H9 (cell line): ENCODE measurements around the gene AGGF1. TPM values are rescaled to one million over a fixed set of nuclear protein-coding genes. Genes with fewer than 3 reads are reported as not detected.

ENCODE experiments used
- DNase-seq: peaks from one replicate; pipeline ENCODE4 v3.0.0-alpha.2; 2017
- H2AFZ ChIP-seq: one replicate; pipeline ENCODE4 v1.6.1; 2013; ENCODE audit warnings: mild to moderate bottlenecking, low read length, control low read depth, moderate library complexity
- H2AK5ac ChIP-seq: 2 replicates; pipeline ENCODE4 v1.6.1; 2013; ENCODE audit warnings: low read length, control low read depth, mixed read lengths; ENCODE audit not compliant: insufficient read length
- H2BK120ac ChIP-seq: one replicate; pipeline ENCODE4 v1.6.1; 2013; ENCODE audit warnings: low read depth, mild to moderate bottlenecking, low read length, control low read depth, inconsistent platforms; ENCODE audit not compliant: poor library complexity, severe bottlenecking
- H2BK12ac ChIP-seq: 2 replicates; pipeline ENCODE4 v1.6.1; 2013; ENCODE audit warnings: low read length, control low read depth, mixed read lengths, low read depth; ENCODE audit not compliant: insufficient read length
- H2BK15ac ChIP-seq: 2 replicates; pipeline ENCODE4 v1.6.1; 2013; ENCODE audit warnings: low read depth, low read length, control low read depth
- H2BK20ac ChIP-seq: one replicate; pipeline ENCODE4 v1.6.1; 2013; ENCODE audit warnings: low read depth, mild to moderate bottlenecking, low read length, control low read depth, inconsistent platforms; ENCODE audit not compliant: poor library complexity, severe bottlenecking
- H2BK5ac ChIP-seq: 2 replicates; pipeline ENCODE4 v1.6.1; 2013; ENCODE audit warnings: low read length, control low read depth, mixed read lengths; ENCODE audit not compliant: insufficient read length
- H3K14ac ChIP-seq: 2 replicates; pipeline ENCODE4 v1.6.1; 2013; ENCODE audit warnings: low read length, control low read depth; ENCODE audit not compliant: insufficient read depth
- H3K18ac ChIP-seq: 2 replicates; pipeline ENCODE4 v1.6.1; 2013; ENCODE audit warnings: low read depth, mild to moderate bottlenecking, mixed read lengths, low read length, control low read depth; ENCODE audit not compliant: insufficient read length
- H3K23ac ChIP-seq: 2 replicates; pipeline ENCODE4 v1.6.1; 2013; ENCODE audit warnings: low read length, control low read depth, mixed read lengths, low read depth; ENCODE audit not compliant: insufficient read length
- H3K23me2 ChIP-seq: 2 replicates; pipeline ENCODE4 v1.6.1; 2013; ENCODE audit warnings: low read depth, mild to moderate bottlenecking, mixed read lengths, low read length, control low read depth; ENCODE audit not compliant: insufficient read length, poor library complexity, severe bottlenecking
- H3K27ac ChIP-seq: 2 replicates; pipeline ENCODE4 v1.5.1; 2013; ENCODE audit warnings: low read length, control low read depth, mixed read lengths, low read depth; ENCODE audit not compliant: insufficient read length
- H3K27me3 ChIP-seq: 2 replicates; pipeline ENCODE4 v1.6.1; 2013; ENCODE audit warnings: low read length, control low read depth, inconsistent platforms; ENCODE audit not compliant: insufficient read depth
- H3K4ac ChIP-seq: 2 replicates; pipeline ENCODE4 v1.6.1; 2013; ENCODE audit warnings: low read depth, mild to moderate bottlenecking, control low read depth, inconsistent platforms, low read length, moderate library complexity
- H3K4me1 ChIP-seq: 2 replicates; pipeline ENCODE4 v1.6.1; 2013; ENCODE audit warnings: low read length, control low read depth, inconsistent platforms; ENCODE audit not compliant: insufficient read depth
- H3K4me2 ChIP-seq: 2 replicates; pipeline ENCODE4 v1.6.1; 2013; ENCODE audit warnings: low read length, control low read depth, mixed read lengths; ENCODE audit not compliant: insufficient read length, insufficient read depth
- H3K56ac ChIP-seq: 2 replicates; pipeline ENCODE4 v1.6.1; 2013; ENCODE audit warnings: low read depth, mild to moderate bottlenecking, mixed read lengths, low read length, control low read depth; ENCODE audit not compliant: insufficient read length
- H3K79me1 ChIP-seq: 2 replicates; pipeline ENCODE4 v1.6.1; 2013; ENCODE audit warnings: low read depth, mild to moderate bottlenecking, moderate library complexity, low read length, control low read depth, inconsistent platforms; ENCODE audit not compliant: insufficient read depth, poor library complexity, severe bottlenecking
- H3K79me2 ChIP-seq: 2 replicates; pipeline ENCODE4 v1.6.1; 2013; ENCODE audit warnings: low read length, control low read depth, inconsistent platforms; ENCODE audit not compliant: insufficient read depth
- H3K9ac ChIP-seq: 2 replicates; pipeline ENCODE4 v1.6.1; 2013; ENCODE audit warnings: low read length, control low read depth, mixed read lengths; ENCODE audit not compliant: insufficient read length; ENCODE audit errors: extremely low read depth
- H3K9me3 ChIP-seq: one replicate; pipeline ENCODE4 v1.6.1; 2013; ENCODE audit warnings: low read depth, low read length, inconsistent platforms; ENCODE audit not compliant: control insufficient read depth
- H3T11ph ChIP-seq: one replicate; pipeline ENCODE4 v1.6.1; 2013; ENCODE audit warnings: mild to moderate bottlenecking, low read length, control low read depth, inconsistent platforms
- H4K20me1 ChIP-seq: one replicate; pipeline ENCODE4 v1.6.1; 2013; ENCODE audit not compliant: control insufficient read depth, insufficient read length, insufficient read depth
- H4K5ac ChIP-seq: 2 replicates; pipeline ENCODE4 v1.6.1; 2013; ENCODE audit warnings: low read depth, mild to moderate bottlenecking, mixed read lengths, low read length, control low read depth; ENCODE audit not compliant: insufficient read length
- H4K8ac ChIP-seq: replicated peaks from 2 replicates; pipeline ENCODE4 v1.6.1; 2013; ENCODE audit warnings: low read length, control low read depth, mixed read lengths, low read depth; ENCODE audit not compliant: insufficient read length
- H4K91ac ChIP-seq: 2 replicates; pipeline ENCODE4 v1.6.1; 2013; ENCODE audit warnings: low read depth, mild to moderate bottlenecking, moderate library complexity, mixed read lengths, low read length, control low read depth; ENCODE audit not compliant: insufficient read length
- H3K27ac Mint-ChIP-seq, 3 experiments: 2 replicates in 2 of 3; 3 replicates in 1 of 3; pipeline ENCODE4 v1.8.0; 2020 to 2021; ENCODE audit warnings: mixed read lengths in 3 of 3, mild to moderate bottlenecking in 1 of 3, moderate library complexity in 1 of 3
- H3K27me3 Mint-ChIP-seq: 2 replicates; pipeline ENCODE4 v1.8.0; 2021; ENCODE audit warnings: low read depth, mild to moderate bottlenecking, moderate library complexity, mixed read lengths
- H3K36me3 Mint-ChIP-seq, 3 experiments: 2 replicates in 2 of 3; 3 replicates in 1 of 3; pipeline ENCODE4 v1.8.0; 2020 to 2021; ENCODE audit warnings: low read depth in 3 of 3, mixed read lengths in 3 of 3; ENCODE audit not compliant: insufficient read depth in 1 of 3
- H3K4me1 Mint-ChIP-seq, 2 experiments: 2 replicates each; pipeline ENCODE4 v1.8.0; 2020; ENCODE audit warnings: mixed read lengths in 2 of 2
- H3K4me3 Mint-ChIP-seq, 2 experiments: 2 replicates in 1 of 2; 3 replicates in 1 of 2; pipeline ENCODE4 v1.8.0; 2020 to 2021; ENCODE audit warnings: mild to moderate bottlenecking in 2 of 2, mixed read lengths in 2 of 2, moderate library complexity in 1 of 2
- H3K9me3 Mint-ChIP-seq, 2 experiments: 2 replicates in 1 of 2; 3 replicates in 1 of 2; pipeline ENCODE4 v1.8.0; 2020; ENCODE audit warnings: mild to moderate bottlenecking in 2 of 2, mixed read lengths in 2 of 2, moderate library complexity in 1 of 2
- CTCF ChIP-seq: fragments of 200-600 bp; sonication (generic); conservative IDR thresholded peaks from 3 replicates; pipeline ENCODE4 v1.8.0; 2021; ENCODE audit warnings: antibody characterized with exemption, mild to moderate bottlenecking
- WGBS: extraction: QIAGEN DNeasy Blood & Tissue Kit; methylation state at CpG from one replicate; pipeline ENCODE4 v1.1.7; 2013; ENCODE audit warnings: missing lambda C conversion rate, low lambda C conversion rate, mixed read lengths; ENCODE audit not compliant: insufficient read length; ENCODE audit errors: extremely low coverage; 5-methylcytosine and 5-hydroxymethylcytosine counted together
- total RNA-seq: library from RNA; stranded (reverse); gene quantifications from 2 replicates; pipeline ENCODE4 v1.2.1, GENCODE V29; 2021

The AGGF1 gene
- total RNA-seq, 1 experiment from 2014 or later, result 13.6 TPM

- Histone ChIP-seq H3T11ph (no peak overlapping the region), H3K4me1 (no peaks in the 10 kb centered on the region), H4K20me1 (no peaks in the 10 kb centered on the region), H2AFZ (no peak overlapping the region), H2BK120ac (no peak overlapping the region), H4K5ac (no peak overlapping the region), H3K9ac (no peak overlapping the region), H3K14ac (no peak overlapping the region), H4K8ac (no peak overlapping the region), H3K9me3 (peaks cover 14% of the 10 kb centered on the region), H3K56ac (no peak overlapping the region), H4K91ac (no peak overlapping the region), H3K23me2 (peaks cover 7% of the 10 kb centered on the region), H2AK5ac (no peak overlapping the region), H3K4me2 (no peak overlapping the region), H2BK5ac (no peak overlapping the region), H2BK12ac (no peak overlapping the region), H3K79me2 (no peaks in the 10 kb centered on the region), H2BK15ac (no peak overlapping the region), H2BK20ac (no peak overlapping the region), H3K27me3 (no peaks in the 10 kb centered on the region), H3K27ac (no peak overlapping the region), H3K4ac (no peak overlapping the region), H3K79me1 (no peaks in the 10 kb centered on the region), H3K23ac (no peak overlapping the region), H3K18ac (no peak overlapping the region)
- Mint-ChIP-seq H3K9me3 (peaks cover 21% of the 10 kb centered on the region in 2 experiments), H3K4me1 (peaks cover 5 to 11% of the 10 kb centered on the region in 2 experiments; a peak in 3 of 4 replicates), H3K4me3 (no peak overlapping the region), H3K27ac (no peak overlapping the region), H3K36me3 (peaks cover 21 to 37% (median 35%) of the 10 kb centered on the region in 3 experiments), H3K27me3 (peaks cover 23% of the 10 kb centered on the region)
- no CpG with 5 or more reads among the region's 5 CpGs for WGBS
- DNase-seq, result no peak
- no peak for TF ChIP-seq CTCF
Observed at GRCh38 chr5:77033338-77033737, 3.1 kb downstream of the AGGF1 start.
